ENCODE data around the gene ZFAND3. TPM values are rescaled to one million over a fixed set of nuclear protein-coding genes. Genes with fewer than 3 reads are reported as not detected.

The ZFAND3 gene
- polyA plus RNA-seq, 1 donor from 2014 or later, result 6.4 TPM

DNA sequence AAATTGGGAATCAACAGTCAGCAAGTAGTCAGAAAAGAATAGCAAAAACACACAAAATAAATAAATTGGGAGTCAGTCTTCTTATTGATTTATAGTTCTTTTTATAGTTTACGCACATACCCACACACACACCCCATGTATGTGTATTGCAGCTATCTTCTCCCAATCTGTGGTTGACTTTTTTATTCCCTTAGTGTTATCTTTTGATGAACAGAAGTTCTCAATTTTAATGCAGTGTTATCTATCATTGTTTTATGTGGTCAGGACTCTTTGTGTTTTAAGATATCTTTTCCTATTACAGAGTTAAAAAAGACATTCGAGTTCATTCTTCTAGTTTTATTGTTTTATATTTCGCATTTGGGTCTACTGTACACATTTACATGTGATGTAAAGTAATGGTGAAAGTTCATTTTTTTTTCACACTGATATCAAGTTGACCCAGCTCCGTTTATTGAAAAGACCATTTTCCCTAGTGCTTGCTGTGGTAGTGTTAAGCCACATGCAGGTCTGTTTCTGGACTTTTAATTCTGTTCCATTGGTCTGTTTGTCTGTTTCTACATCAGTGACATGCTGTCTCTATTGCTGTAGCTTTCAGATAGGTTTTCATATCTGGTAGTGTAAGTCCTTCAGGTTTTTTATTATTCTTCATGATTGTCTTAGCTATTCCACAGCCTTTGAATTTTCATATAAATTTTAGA lies 78.4 kb downstream of the ZFAND3 start:
- peaks cover 0 to 4% (median 0%) of the 10 kb centered on the region in 3 donors for H3K9me3 Mint-ChIP-seq
- H3K4me3 Mint-ChIP-seq, result no peak overlapping the region

DNA sequence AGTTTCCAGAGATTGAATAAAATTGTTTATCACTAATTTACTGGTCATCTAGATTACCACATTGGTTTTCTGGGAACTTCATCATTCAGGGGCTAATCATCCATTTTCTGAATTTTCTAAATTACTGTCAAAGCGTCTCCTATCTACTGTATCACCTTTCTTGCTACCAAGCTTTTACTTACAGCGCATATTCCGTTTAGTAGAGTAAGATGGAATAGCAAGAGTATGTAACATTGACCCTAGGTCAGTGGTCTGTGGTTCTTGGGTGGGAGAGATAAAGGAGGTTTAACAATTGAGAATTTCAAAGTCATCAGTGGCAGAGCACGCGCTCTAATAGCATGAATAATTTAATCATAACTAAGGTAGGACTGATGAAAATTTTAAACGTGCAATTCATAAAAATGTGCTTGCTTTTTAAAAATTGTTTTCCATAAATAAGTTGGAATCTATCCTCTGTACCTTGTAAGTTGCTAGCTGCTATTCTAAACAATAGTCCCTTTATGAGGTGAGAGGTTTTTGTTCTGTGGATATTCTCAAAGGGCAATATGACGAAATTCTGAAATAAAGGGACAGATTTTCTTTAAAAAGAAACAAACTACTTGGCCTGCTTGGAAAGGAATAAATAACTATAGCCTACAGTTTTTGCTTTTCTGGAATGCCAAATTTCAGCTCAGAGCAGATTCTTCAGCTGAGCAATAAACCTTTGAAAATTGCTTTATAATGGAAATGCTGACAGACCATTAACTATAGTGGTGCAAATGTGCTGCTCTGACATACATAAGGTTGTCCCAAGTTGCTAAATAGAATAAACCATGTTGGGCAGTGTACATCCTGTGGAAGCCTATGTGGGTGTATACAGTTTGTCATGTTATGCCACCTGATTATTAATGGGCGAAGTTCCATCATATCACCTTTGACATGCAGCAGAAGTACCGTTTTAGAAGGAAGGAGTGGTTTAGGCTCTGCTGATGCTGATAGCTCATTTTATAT lies 84.1 kb downstream of the ZFAND3 start:
- no peaks in the 10 kb centered on the region for H3K36me3 Mint-ChIP-seq
- no peak overlapping the region for H3K4me3 Mint-ChIP-seq
- H3K4me1 Mint-ChIP-seq, result peaks cover 19 to 29% (median 28%) of the 10 kb centered on the region in 3 donors
- H3K27me3 Mint-ChIP-seq, result no peaks in the 10 kb centered on the region
- no peaks in the 10 kb centered on the region for H3K9me3 Mint-ChIP-seq
- H3K27ac Mint-ChIP-seq, result no peak overlapping the region

More for the DNA sequence above, 78.4 kb downstream of the ZFAND3 start:
- H3K27ac Mint-ChIP-seq, result no peak overlapping the region
- H3K27me3 Mint-ChIP-seq, result no peaks in the 10 kb centered on the region
- H3K4me1 Mint-ChIP-seq, result peaks cover 15 to 31% (median 30%) of the 10 kb centered on the region in 3 donors
- peaks cover 8% of the 10 kb centered on the region for H3K36me3 Mint-ChIP-seq

DNA sequence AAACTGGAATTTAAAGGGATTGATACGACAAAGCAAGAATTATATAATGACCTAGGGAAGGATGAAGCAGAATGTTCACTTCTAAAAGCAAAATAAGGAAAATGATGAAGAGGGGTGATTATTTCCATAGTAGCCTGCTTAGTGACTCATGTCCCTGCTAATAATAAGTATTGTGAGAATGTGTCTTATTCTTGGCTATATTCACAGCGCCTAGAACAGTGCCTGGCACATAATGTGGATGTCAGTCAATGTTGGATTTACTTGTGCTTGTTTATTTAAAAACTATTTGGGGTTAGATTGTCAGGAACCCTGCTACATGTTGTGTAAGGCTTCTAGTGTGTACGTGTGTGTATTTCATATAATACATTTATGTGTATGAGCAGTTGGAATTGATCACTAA lies 85.1 kb downstream of the ZFAND3 start:
- H3K9me3 Mint-ChIP-seq, result no peaks in the 10 kb centered on the region
- no peak overlapping the region for H3K27ac Mint-ChIP-seq
- H3K4me1 Mint-ChIP-seq, result peaks cover 23 to 30% (median 29%) of the 10 kb centered on the region in 3 donors
- peaks cover 4% of the 10 kb centered on the region for H3K36me3 Mint-ChIP-seq
- H3K27me3 Mint-ChIP-seq, result no peaks in the 10 kb centered on the region
- H3K4me3 Mint-ChIP-seq, result no peak overlapping the region

DNA sequence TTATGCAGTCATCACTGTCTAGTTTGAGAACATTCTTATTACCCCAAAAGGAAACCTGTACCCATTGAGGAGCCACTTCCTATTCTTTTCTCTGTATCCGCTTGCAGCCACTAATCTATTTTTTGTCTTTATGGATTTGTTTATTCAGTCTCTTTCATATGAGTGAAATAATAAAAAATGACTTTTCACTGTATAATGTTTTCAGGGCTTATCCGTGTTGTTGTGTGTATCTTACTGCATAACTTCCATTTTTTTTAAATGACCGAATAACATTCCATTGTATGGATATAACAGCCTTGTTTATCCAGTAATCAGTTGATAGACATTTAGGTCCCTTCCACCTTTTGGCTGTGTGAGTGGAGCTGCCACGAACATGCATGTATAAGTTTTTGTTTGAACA lies 86.6 kb downstream of the ZFAND3 start:
- peaks cover 27 to 37% (median 31%) of the 10 kb centered on the region in 3 donors for H3K4me1 Mint-ChIP-seq
- H3K36me3 Mint-ChIP-seq, result peaks cover 4% of the 10 kb centered on the region
- H3K4me3 Mint-ChIP-seq, result no peak overlapping the region
- H3K27me3 Mint-ChIP-seq, result no peaks in the 10 kb centered on the region
- no peak overlapping the region for H3K27ac Mint-ChIP-seq
- no peaks in the 10 kb centered on the region for H3K9me3 Mint-ChIP-seq

DNA sequence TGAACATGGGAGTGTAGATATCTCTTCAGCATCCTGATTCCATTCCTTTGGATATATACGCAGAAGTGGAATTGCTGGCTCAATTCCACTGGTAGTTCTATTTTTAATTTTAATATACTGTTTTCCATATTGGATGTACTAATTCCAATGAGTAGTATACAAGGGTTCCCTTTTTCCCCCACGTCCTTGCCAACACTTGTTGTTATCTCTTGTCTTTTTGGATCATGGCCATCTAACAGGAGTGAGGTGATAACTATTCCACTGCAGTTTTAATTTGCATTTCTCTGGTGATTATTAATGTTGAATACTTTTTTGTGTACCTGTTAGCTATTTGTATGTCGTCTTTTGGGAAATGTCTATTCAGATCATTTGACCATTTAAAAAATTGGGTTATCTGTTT lies 91.5 kb downstream of the ZFAND3 start:
- Mint-ChIP-seq H3K36me3 (peaks cover 4% of the 10 kb centered on the region), H3K27me3 (no peaks in the 10 kb centered on the region), H3K4me3 (no peak overlapping the region), H3K4me1 (peaks cover 34 to 41% (median 34%) of the 10 kb centered on the region in 3 donors), H3K27ac (peak overlapping the region in 1 of 3 donors; percentile 15), H3K9me3 (no peaks in the 10 kb centered on the region)

DNA sequence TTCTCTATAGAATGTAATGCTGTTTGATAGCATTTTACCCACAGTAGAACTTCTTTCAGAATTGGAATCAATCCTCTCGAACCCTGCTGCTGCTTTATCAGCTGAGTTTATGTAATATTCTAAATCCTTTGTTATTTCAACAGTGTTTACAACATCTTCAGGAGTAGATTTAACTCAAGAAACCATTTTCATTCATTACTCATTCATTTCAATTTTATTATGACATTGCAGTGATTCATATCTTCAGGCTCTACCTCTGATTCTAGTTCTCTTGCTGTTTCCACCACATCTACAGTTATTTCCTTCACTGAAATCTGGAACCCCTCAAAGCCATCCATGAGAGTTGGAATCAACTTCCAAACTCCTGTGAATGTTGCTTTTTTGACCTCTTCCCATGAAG lies 93.7 kb downstream of the ZFAND3 start:
- Mint-ChIP-seq H3K27ac (no peak overlapping the region), H3K4me1 (peaks cover 20 to 30% (median 24%) of the 10 kb centered on the region in 3 donors), H3K36me3 (peaks cover 7% of the 10 kb centered on the region), H3K9me3 (no peaks in the 10 kb centered on the region), H3K27me3 (no peaks in the 10 kb centered on the region), H3K4me3 (no peak overlapping the region)

DNA sequence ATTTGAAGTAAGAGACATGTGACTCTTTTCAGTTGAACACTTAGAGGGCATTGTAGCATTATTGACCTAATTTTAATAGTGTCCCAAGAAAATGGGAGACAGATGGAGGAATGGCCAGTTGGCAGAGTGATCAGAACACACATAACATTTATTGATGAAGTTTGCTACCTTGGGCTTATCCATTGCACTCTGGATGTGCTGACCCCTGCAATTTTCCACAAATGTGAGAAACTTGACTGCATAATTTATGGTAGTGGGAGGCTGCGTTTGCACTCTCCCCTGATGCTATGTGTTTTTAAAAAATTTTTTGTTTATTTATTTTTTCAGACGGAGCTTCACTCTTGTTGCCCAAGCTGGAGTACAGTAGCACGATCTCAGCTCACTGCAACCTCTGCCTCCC lies 95.9 kb downstream of the ZFAND3 start:
- no peak overlapping the region for H3K27ac Mint-ChIP-seq
- peaks cover 3% of the 10 kb centered on the region for H3K36me3 Mint-ChIP-seq
- no peak overlapping the region for H3K4me3 Mint-ChIP-seq
- H3K27me3 Mint-ChIP-seq, result no peaks in the 10 kb centered on the region
- H3K4me1 Mint-ChIP-seq, result peaks cover 12 to 26% (median 20%) of the 10 kb centered on the region in 3 donors
- H3K9me3 Mint-ChIP-seq, result no peaks in the 10 kb centered on the region

DNA sequence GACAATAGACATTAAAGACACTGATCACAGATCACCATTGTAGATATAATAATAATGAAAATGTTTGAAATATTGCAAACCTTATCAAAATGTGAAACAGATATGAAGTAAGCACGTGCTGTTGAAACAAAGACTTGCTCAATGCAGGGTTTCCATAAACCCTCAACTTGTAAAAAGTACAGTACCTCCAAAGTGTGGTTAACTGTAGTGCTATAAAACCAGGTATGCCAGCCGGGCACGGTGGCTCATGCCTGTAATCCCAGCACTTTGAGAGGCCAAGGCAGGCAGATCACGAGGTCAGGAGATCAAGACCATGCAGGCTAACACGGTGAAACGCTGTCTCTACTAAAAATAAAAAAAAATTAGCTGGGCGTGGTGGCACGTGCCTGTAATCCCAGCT lies 96.6 kb downstream of the ZFAND3 start:
- Mint-ChIP-seq H3K4me1 (peaks cover 12 to 27% (median 25%) of the 10 kb centered on the region in 3 donors), H3K27me3 (no peaks in the 10 kb centered on the region), H3K4me3 (no peak overlapping the region), H3K27ac (no peak overlapping the region), H3K36me3 (peaks cover 3% of the 10 kb centered on the region), H3K9me3 (no peaks in the 10 kb centered on the region)

DNA sequence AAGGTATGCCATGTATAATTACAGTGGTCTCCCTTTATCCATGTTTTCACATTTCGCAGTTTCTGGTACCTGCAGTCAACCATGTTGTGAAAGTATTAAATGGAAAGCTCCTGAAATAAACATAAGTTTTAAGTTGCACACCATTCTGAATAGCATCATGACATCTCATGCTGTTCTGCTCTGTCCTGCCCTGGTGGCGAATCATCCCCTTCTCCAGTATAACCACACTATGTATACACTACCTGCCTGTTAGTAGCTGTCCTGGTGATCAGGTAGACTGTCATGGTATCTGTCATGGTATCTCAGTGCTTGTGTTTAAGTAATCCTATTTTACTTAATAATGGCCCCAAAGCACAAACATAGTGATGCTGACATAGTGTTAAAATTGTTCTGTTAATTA lies 97.1 kb downstream of the ZFAND3 start:
- Mint-ChIP-seq H3K36me3 (peaks cover 3% of the 10 kb centered on the region), H3K27me3 (no peaks in the 10 kb centered on the region), H3K4me3 (no peak overlapping the region), H3K27ac (no peak overlapping the region), H3K9me3 (no peaks in the 10 kb centered on the region), H3K4me1 (peaks cover 8 to 22% (median 20%) of the 10 kb centered on the region in 3 donors)

DNA sequence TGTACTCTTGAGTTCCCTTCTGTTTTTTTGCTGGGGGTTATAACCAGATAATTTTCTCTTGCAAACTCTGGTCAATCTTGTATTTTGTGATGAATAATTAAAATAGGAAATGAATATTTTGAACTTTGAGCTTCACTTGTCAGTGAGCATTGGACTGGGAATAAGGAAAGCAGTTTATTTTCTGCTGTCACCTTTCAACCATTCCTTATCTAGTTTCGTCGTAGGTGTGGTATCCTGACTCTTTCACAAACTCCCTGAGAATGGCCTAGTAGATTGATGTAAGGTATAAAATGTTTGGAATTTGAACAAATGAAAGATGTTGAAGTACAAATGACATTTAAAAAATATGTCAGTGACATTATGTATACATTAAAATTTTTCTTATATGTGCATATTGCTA lies 98.0 kb downstream of the ZFAND3 start:
- H3K27ac Mint-ChIP-seq, result no peak overlapping the region
- no peak overlapping the region for H3K4me3 Mint-ChIP-seq
- H3K9me3 Mint-ChIP-seq, result no peaks in the 10 kb centered on the region
- peaks cover 8 to 22% (median 15%) of the 10 kb centered on the region in 3 donors for H3K4me1 Mint-ChIP-seq
- no peaks in the 10 kb centered on the region for H3K27me3 Mint-ChIP-seq
- H3K36me3 Mint-ChIP-seq, result peaks cover 3% of the 10 kb centered on the region

DNA sequence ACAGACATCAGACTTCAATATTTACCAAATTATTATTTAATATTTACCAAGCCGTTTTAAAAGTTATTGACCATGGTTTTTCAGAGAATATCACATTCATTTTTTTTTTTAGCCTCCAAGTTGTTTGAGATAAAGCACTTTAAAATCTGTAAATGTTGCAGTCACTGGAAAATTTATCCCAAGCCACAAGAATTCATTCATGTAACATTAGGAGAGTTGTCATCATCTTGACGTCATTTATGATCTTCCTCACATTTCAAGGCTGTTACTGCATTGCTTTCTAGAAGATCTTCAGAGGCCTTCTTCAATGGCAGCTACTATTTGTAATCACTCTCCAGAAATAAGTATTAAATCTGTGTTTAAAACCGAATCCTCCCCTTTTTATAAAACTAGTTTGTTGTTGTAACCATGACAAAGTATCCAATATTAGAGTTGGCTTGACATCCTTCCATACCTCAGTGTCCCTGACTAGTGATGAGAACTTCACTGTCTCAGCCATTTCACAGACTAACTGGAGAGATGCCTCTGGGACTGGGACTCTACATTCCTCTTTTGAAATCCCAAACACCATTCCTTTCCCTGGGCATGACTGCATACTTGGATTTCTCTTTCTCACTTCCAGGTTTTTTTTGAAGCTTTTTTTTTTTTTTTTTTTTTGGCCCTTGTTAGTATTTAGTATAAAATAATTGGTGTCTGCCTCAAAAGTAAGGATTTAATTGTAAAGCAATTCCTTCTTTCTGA lies 100.1 kb downstream of the ZFAND3 start:
- peaks cover 17 to 27% (median 24%) of the 10 kb centered on the region in 3 donors for H3K4me1 Mint-ChIP-seq
- peaks cover 3% of the 10 kb centered on the region for H3K36me3 Mint-ChIP-seq
- no peak overlapping the region for H3K4me3 Mint-ChIP-seq
- no peak overlapping the region for H3K27ac Mint-ChIP-seq
- no peaks in the 10 kb centered on the region for H3K27me3 Mint-ChIP-seq
- H3K9me3 Mint-ChIP-seq, result no peaks in the 10 kb centered on the region

DNA sequence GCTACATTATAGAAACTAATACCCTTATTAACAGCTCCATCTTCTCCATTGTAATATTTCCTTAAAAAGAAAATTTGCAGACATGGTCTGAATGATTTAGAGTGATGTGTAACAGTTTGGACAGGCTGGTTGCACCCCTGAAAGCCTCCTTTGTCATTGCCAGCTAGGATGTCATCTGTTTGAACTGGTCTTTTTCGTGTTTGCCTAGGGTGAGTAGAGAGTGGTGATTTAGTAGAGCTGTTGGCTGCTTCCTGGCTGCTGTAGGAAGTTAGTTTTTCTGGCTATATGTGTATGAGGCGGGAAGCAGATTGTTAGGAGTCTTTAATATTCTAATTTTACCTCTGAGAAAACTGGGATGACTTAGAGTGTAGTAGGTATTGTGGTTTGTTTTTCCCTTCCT lies 101.1 kb downstream of the ZFAND3 start:
- Mint-ChIP-seq H3K9me3 (no peaks in the 10 kb centered on the region), H3K4me1 (peaks cover 20 to 35% (median 29%) of the 10 kb centered on the region in 3 donors), H3K4me3 (no peak overlapping the region), H3K27me3 (no peaks in the 10 kb centered on the region), H3K36me3 (peaks cover 3% of the 10 kb centered on the region), H3K27ac (no peak overlapping the region)

DNA sequence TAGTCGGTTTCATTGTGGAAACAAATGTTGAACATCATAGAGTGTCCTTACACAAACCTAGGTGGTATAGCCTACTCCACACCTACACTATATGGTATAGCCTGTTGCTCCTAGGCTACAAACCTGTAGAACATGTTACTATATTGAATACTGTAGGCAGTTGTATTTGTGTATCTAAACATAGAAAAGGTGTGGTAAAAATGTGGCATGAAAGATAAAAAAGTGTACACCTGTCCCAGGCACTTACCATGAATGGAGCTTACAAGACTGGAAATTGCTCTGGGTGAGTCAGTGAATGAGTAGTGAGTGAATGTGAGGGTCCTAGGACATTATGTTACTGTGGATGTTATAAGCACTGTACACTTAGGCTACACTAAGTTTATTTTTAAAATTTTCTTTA lies 103.0 kb downstream of the ZFAND3 start:
- no peaks in the 10 kb centered on the region for H3K27me3 Mint-ChIP-seq
- no peaks in the 10 kb centered on the region for H3K9me3 Mint-ChIP-seq
- H3K4me3 Mint-ChIP-seq, result no peak overlapping the region
- H3K36me3 Mint-ChIP-seq, result no peaks in the 10 kb centered on the region
- no peak overlapping the region for H3K27ac Mint-ChIP-seq
- H3K4me1 Mint-ChIP-seq, result peaks cover 25 to 33% (median 30%) of the 10 kb centered on the region in 3 donors

DNA sequence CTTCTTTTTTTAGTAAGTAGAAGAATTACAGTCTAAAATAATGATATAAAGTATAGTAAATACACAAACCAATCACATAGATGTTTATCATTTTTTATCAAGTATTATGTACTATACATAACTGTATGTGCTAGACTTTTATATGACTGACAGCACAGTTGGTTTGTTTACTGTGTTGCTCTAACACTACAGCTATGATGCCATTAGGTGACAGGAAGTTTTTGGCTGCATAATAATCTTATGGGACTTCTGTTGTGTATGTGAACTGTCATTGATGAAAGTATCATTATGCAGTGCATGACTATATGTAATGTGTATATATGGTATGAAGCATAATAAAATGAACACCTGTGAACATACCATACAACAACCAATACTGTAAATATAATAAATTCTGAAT lies 104.0 kb downstream of the ZFAND3 start:
- H3K4me3 Mint-ChIP-seq, result peak overlapping the region in 2 of 4 donors; percentile 15 to 27
- H3K4me1 Mint-ChIP-seq, result peaks cover 25 to 32% (median 29%) of the 10 kb centered on the region in 3 donors
- H3K27ac Mint-ChIP-seq, result no peak overlapping the region
- no peaks in the 10 kb centered on the region for H3K9me3 Mint-ChIP-seq
- H3K27me3 Mint-ChIP-seq, result no peaks in the 10 kb centered on the region
- H3K36me3 Mint-ChIP-seq, result no peaks in the 10 kb centered on the region

DNA sequence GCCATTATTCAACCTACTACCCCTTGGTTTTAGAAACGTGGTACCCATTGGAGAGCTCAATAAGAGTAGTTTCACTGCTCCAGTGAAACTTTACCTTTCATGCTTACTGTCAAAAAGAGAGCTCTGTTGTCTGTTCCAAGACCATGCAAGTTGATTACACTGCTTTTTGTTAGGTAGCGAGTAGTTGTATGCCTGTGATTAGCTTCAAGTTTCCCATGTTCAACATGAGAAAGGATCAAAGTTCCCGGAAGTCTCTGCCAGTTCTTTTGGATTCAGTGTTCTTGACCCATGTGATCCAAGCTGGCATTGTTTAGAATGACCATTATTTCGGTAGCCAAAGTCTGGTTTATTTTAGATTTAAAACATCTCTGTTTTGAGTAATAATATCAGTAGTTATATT lies 107.1 kb downstream of the ZFAND3 start:
- Mint-ChIP-seq H3K36me3 (peaks cover 11% of the 10 kb centered on the region), H3K27me3 (no peaks in the 10 kb centered on the region), H3K4me1 (peaks cover 22 to 25% (median 24%) of the 10 kb centered on the region in 3 donors), H3K27ac (no peak overlapping the region), H3K4me3 (no peak overlapping the region), H3K9me3 (no peaks in the 10 kb centered on the region)

Data from IgD-negative memory B cell (primary cell).